ENCODE results near the gene PRKCA.
"Not testable (repeated sequence)": the region's sequence is repeated elsewhere in the genome, so short reads cannot be mapped to it uniquely, and the experiment has no call there.

PRKCA gene

DNA sequence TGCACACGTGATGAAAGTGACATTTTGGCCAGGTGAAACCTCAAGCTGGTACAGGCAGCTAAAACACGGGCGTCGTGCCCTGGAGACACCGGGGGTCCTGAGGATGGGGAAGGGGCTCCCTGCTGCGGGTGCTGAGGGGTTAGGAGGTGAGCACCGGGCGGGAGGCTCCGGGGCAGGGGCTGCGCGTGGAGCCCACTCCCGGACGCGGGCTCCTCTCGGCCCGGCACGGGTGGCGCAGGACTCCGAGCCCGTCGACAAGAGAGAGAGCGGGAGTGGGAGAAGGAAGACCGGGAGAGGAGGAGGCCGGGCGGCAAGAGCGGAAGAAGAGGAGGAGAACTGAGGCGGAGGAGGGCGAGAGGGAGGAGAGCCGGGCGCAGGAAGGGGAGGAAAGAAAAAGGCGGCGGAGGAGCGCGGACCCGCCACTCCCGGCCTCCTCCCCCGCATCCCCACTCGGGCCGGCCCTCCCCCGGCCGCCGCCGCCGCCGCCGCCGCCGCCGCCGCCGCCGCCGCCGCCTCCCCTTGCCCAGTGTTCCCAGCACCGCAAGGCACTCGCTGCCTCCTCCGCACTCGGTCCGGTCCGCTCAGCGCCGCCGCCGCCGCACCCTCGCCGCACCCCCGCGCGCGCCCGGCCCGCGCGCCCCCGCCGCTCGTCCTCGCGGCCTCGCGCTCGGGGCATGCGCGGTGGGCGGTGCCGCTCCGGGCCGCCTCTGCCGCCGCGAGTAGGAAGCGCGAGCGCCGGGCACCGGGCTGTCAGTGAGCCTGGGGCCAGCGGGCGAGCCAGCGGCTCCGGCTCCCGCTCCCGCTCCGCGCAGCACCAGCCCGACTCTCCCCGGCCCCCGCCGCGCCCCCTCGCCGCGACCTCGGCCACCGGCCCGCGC, at the start of gene PRKCA:
PRKCA (plus strand) TSS at position 750 of the 878 bp plus-strand sequence.
- DNase-seq (ENCODE audit: low read depth): peak; percentile 65

DNA sequence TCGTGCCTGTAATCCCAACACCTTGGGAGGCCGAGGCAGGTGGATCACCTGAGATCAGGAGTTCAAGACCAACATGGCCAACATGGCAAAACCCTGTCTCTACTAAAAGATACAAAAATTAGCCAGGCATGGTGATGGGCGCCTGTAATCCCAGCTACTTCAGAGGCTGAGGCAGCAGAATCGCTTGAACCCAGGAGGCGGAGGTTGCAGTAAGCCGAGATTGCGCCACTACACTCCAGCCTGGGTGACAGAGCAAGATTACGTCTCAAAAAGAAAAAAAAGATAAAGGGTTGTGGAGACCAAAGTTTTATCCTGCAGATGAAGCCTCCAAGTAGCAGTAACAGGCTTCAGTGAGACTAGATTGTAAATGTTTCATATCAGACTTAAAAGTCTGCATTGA, 49.0 kb upstream of the PRKCA start:
- not testable (repeated sequence) for DNase-seq (ENCODE audit: low read depth)

DNA sequence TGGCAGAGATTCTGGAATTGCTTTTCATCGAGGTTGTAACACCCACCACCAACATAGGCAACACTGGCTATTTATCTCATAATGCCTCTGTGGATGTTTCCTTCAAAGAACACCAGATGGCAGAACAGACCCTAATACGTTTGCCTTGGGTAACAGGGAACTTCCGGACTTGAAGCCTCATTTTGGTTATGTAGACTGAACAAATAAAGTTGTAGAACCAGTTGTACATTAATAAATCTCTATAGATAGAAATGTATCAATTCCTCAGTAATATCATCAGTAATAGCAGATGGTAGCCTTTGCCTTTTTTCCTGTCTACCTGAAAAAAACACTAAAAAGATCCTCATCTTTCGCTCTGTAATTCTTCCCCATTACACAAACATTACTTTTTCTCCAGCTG, 47.3 kb upstream of the PRKCA start:
- peak; percentile 28 for DNase-seq (ENCODE audit: low read depth)

DNA sequence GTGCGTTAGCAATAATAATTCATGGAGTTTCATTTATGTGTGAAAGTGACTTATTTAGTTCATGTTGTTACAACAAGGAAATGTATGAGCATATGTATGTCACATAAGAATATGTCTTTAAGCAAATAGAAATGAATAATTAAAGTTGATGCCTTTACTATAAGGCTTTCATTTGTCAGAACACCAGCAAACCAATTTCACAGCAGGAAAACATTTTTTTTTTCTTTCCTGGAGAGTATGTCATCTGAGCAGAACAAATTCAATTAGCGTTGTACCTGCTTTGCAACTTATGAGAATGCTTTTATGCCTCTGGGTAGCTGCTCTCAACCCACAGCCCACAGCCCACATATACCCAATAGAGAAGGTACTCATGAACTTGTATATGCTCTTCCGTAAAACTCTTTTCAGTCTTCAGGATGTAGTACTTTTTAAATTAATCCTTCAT, 46.9 kb upstream of the PRKCA start:
- no peak for DNase-seq (ENCODE audit: low read depth)

DNA sequence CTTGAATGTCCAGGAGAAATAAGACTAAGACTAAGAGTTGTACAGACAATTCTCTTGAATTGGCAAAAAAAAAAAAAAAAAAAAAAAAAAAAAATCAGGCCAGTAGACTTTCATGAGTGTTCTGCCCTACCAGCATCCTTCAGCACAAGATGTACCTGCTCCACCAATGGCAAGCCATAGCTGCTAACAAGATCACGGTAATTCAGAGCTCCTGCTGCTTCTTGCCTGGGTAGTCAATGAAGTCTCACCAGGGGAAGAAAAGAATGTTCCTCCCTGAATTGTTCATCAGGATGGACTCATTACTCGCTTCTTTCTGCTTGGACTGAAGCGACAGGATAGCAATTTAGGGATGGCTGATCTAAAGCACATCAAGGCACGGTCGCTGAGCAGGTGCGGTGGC, 42.1 kb upstream of the PRKCA start:
- no peak for DNase-seq (ENCODE audit: low read depth)

DNA sequence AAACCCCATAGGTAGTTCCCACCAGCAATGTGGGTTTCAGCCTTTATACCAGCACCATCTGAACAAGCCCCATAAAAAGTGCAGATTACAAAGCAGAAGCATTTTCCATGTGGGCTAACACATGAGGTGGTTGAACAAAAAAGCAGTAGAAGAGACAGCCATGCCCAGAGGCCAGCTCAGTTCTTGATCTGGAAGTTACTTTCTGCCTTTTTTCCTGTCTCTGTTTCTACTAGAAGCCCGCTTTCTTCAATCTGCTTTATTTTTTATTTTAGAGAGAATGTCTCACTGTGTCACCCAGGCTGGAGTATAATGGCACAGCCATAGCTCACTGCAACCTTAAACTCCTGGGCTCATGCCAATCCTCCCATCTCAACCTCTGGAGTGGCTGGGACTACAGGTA, 41.7 kb upstream of the PRKCA start:
- no peak for DNase-seq (ENCODE audit: low read depth)

DNA sequence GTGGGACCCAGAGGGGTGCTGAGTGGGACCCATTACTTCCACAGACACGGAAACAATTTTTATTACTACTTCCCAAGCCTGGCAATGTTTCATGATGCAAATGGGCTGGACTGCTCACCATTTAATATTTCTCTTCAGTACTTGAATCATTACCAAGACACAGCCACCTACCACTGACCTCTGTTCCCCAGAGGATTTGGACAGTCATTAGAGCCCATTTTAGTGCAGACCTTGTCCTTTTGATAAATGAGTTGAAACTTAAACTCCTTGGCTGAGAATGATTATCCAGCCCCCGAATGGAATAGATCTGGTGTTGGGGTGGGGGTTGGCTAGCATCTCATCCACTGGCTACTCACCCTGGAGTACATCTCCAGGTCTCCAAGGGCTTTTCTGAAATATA, 39.6 kb upstream of the PRKCA start:
- DNase-seq (ENCODE audit: low read depth): no peak

DNA sequence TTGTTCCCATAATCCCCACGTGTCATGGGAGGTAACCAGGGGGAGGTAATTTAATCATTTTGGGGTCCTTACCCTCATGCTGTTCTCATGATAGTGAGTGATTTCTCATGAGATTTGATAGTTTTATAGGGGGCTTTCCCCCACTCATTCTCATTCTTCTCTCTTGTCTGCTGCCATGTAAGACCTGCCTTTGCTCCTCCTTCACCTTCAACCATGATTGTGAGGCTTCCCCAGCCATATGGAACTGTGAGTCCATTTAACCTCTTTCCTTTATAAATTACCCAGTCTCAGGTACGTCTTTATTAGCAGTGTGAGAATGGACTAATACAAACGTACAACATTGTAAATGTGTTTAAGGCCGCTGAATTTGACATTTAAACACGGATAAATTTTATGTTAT, 37.7 kb upstream of the PRKCA start:
- no peak for DNase-seq (ENCODE audit: low read depth)

DNA sequence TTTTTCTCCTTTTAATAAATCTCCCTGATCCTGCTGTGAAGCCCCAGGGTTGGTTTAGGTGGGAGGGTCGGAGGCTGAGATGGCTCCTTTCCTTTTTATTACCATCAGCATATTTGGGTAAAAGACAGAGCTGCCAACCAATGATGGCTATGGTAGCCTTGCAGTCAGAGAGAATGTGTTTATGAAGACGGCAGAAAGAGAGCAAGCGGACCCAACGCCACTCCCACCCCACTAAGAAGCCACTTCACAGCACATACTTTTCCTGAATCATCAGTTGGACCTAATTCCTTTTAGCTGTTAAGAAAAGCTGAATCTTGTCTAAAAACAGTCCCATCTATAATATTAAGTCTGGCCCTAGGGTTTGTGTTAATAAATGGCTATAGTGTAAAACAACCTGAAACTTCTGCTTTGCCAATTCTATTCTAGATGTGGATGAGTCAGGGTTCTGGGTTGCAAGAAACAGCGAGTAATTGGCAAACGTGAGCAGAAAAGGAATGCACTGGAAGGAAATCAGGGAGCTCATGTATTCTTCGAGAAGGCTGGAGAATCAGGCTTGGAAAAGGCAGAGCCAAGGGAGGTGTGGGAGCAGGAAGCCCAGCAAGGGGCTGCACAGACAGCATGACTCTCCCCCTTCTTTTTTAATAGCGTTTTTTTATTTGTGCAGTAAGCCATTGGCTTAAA, 34.0 kb upstream of the PRKCA start:
- no peak for DNase-seq (ENCODE audit: low read depth)

DNA sequence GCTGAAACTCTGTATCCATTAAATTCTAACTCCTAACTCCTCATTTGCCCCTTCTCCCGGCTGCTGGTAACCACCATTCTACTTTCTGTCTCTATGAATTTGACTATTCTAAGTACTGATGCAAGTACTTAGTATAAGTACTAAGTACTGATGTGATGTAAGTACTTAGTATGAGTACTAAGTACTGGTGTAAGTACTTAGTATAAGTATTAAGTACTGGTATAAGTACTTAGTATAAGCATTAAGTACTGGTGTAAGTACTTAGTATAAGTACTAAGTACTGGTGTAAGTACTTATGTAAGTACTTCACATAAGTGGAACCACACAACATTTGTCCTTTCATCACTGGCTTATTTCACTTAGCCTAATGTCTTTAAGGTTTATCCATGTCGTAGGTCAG, 32.3 kb upstream of the PRKCA start:
- DNase-seq (ENCODE audit: low read depth): no peak

DNA sequence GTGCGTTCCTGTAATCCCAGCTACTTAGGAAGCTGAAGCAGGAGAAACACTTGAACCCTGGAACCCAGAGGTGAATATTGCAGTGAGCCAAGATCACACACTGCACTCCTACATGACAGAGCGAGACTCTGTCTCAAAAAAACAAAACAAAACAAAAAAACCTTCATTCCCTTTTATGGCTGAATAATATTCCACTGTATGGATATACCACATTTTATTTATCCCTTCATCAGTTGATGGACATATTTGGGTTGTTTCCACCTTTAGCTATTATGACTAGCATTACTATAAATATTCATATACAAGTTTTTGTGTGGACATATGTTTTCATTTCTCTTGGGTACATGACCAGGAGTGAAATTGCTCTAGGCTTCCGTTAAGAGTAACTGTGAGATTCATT, 30.9 kb upstream of the PRKCA start:
- DNase-seq (ENCODE audit: low read depth): no peak

DNA sequence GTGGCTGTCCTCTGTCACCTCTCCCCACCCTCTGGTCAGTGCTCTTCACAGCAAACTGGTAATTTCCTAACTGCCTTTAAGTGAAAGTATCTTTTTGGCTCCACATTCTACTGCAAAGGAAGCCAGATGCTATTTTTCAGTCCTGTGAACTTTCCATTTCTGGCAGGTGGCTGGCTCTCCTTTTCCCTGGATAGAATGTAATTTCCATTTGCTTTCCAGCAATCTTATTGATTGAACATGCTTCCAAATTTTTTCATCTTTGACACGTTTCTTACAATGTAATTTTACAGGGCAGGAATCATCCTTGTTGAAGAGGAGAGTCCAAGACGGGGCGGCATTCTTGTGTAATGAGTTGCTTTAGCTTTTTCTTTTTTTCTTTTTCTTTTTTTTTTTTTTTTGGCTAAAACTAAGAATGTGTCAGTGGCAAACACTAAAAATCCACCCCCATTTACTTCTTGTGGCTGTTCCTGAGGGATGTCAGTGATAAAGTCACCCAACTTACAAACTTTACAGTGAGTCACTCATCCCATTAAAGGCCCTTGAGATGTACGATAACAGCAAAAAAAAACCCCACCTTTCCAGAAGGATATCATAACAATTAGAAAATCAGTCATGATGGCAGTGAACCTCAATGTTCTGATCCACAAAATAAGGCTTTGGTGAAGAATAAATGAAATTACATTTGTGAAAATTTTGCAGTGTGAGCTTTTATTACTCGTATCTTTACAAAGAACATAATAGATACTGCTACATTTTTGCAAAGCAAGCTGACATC, 29.4 kb upstream of the PRKCA start:
- no peak for DNase-seq (ENCODE audit: low read depth)

DNA sequence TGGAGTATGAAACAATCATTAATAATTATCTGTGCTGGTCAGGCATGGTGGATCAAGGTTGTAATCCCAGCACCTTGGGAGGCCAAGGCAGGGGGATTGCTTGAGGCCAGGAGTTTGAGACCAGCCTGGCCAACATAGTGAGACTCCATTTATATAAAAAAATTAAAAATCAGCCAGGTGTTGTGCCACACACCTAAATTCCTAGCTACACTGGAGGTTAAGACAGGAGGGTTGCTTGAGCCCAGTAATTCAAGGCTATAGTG, 28.9 kb upstream of the PRKCA start:
- DNase-seq (ENCODE audit: low read depth): no peak

DNA sequence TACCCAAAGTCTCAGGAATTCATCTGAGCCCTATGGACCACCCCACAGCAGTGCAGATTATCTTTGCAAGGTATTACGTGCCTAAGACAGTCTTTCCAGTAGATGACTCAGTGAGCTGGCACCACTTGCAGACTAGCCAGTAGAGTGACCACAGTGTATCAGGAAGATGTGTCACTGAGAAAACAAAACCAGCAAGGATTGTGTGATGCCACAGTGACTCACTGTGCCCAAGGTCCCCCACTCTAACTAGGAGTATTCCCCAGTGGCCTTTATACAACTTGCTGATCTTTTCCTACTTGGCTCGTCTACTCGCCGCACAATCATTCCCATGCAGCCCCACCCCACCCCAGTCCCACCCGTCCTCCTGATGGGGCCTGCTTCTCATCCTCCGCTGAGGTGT, 26.8 kb upstream of the PRKCA start:
- DNase-seq (ENCODE audit: low read depth): peak; percentile 14

DNA sequence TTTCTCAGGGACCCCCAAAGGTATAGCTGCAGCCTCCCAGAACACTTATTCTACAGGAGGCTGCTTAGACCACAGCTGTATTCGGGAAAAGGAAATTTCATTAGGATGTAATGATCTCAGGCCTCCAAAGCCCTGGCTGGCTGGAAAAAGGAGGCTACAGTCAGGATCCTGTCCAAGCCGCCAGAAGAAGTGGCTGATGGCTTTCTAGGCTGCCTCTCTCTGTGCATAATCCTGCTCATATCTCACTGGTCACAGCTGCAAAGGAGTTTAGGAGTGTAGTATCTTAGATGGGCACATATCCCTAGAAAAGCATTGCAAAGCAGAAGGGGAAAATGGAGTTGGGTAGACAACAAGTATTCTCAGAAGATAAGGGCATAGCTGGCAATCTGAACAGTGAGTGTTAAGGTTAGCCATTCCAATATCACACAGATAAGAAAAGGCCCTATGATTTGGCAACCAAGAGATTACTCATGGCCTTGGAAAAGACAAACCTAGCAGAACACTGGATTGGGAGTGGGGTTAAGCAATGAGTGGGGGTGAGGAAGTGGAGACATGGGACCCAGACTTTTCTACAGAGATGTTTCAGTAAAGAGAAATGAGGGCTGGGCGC, 26.0 kb upstream of the PRKCA start:
- no peak for DNase-seq (ENCODE audit: low read depth)

DNA sequence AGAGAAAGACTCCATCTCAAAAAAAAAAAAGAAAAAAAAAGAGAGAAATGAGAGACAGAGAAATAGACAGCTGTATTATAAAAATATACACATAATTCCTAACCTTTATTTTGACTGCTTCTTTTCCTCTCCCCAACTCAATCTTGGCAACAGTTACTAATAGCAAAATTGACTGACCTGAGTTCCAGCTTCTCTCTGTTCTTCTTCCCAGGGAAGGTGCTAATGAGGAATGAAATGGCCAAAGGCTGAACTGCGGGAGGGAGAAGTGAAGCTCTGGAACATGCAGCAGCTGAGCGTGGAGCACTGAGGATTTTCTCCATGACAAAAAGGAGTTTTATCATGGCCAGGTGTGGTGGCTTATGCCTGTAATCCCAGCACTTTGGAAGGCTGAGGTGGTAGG, 25.2 kb upstream of the PRKCA start:
- DNase-seq (ENCODE audit: low read depth): no peak

DNA sequence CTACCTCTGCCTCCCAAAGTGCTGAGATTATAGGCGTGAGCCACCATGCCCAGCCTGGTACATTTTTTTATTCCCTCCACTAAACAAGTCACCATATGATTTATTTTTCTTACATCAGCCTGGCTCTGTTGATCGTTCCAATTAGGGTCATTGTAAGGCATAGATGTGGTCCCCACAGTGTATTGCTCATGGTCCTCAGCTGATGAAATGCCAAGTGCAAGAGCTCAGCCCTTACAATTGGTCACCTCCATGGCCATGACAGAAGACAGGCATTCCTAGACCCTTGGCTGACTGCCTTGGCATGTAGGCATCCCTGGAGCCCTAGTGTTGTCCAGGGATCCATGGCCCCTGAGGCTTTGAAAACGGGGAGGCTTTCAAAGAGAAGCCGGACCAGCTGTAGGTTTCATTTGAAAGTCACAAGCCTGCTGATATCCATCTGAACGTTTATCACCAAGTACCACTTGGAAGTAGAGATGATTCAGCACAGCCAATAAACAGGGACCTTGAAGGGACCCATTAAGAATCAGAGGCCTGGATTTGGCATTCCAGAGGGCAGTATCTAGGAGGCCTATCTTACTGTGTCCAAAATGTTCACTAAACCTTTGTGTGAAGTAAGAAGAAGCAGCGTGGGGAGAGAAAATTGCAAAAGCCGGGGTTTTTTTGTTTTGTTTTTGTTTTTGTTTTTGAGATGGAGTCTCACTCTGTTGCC, 20.6 kb upstream of the PRKCA start:
- DNase-seq (ENCODE audit: low read depth): no peak

DNA sequence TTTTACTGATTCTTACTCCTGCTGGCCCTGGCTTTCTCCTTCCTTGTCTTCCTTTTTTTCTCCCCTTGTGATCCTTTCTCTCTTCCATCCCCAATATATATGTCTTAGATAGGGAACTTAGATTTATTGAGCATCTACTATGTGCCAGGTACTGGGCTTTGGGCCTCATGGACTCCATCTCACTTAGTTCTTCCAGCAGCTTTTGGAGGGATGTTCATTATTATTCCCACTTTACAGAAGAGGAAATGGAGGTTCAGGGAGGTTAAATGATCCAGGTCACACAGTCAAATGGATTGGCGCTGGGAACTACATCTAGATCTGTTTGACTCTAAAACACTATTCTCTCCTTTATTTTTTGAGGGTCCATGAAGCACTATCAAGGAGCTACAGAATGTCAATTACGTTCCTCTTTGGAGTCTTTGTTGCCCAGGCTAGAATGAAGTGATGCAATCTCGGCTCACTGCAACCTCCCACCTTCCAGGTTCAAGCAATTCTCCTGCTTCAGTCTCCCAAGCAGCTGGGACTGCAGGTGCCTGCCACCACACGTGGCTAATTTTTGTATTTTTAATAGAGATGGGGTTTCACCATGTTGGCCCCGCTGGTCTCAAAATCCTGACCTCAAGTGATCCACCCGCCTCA, 19.0 kb upstream of the PRKCA start:
- DNase-seq (ENCODE audit: low read depth): no peak

DNA sequence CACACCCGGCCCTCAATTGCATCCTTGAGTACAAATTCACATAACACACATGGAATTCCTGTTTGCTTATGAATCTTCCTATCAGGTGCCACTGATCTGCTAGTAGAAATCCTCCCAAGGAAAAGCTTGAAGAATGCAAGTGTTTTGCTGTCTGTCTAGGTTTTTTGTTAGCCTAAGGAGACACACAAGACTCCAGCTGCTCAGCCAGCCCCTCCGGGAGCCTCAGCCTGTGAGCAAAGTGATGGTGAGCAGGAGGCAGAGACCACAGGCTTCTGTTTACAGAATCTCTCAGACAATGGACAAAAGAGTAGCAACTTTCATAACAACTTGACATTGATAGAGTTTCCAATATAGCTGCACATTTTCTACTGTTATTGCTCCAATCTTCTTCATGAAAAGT, 18.4 kb upstream of the PRKCA start:
- no peak for DNase-seq (ENCODE audit: low read depth)

DNA sequence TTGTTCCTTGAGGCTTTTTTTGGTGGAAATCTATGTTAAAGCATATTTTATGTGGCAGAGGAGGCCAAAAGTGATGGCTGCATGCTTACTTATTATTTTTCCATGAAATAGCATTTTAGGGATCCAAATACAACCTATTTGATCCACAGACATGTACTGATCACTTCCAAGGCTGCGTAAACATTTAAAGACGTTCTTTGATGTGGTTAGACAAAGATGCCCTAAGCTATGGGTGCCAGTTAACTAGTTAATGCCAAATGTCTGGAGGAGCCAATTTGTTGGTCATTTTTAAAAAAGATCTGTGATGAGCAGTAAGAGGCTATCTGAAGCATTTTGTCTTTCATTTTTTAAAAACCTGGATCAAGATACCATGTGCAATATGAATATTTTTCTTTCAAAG, 17.3 kb upstream of the PRKCA start:
- no peak for DNase-seq (ENCODE audit: low read depth)

DNA sequence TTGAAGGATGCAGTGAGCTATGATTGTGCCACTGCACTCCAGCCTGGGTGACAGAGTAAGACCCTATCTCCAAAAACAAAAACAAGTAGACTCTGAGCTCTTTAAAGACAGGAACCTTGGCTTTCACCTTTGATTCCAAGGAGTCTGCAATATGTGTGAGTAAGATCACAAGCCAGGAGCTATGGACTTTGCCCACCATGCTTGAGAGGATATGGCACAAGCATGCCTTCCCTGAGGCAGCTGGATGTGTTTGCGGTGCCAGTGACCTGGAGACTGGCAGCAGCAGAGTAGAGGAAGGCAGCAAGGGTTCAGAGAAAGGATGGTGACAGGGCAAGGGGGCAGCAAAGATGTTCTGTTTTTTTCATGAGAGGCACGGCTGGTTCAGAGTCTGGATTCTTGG, 14.5 kb upstream of the PRKCA start:
- DNase-seq (ENCODE audit: low read depth): no peak
